ENCODE measurements around the gene IL4I1. TPM values are rescaled to one million over a fixed set of nuclear protein-coding genes. Genes with fewer than 3 reads are reported as not detected.

The IL4I1 gene
- total and polyA plus RNA-seq, 2 of the 4 experiments (the other 2 are of a cell fraction), result 0.31 to 0.36 TPM

GRCh38 chr19:49854378-49855263 is 42.1 kb downstream of the IL4I1 start (continued):
- TF ChIP-seq MAZ (IDR thresholded peaks at IDR 0.05; ENCODE audit: borderline replicate concordance, low read depth, low read length), result no peak

DNA sequence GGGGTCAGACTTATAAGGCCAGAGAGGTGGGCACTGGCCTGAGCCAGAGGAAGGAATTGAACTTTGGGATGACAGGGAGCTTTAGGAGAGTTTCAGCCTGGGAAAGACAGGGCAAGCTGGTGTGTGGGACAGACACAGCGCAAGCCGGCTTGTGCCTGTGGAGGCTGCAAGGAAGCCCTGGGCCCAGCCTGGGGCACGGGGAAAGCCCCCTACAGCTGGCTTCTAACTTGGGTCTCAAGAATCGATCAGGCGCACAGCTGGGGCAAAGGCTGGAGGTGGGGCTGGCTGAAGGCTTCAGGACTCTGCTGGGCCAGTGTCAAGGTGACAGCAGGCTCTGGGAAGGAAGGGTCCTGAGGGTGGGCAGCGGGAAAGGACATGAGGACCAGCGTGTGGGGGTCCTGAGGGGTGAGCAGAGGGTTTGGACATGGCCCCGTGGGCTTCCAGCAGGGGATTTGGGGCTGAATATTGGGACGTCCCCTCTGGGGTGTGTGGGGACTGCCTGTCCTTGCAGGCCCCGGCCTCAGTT is 42.8 kb downstream of the IL4I1 start:
- Histone ChIP-seq H3K4me2 (ENCODE audit: low read depth, low read length) (no peak overlapping the region; the same call in 1 of the 2 replicates), H3K79me1 (ENCODE audit: low read depth in 1 of 2, low read length in 2 of 2) (peaks cover 18 to 78% of the 10 kb centered on the region in 2 experiments), H3K23ac (ENCODE audit: low read depth, low read length) (no peak overlapping the region; the same call in 1 of the 2 replicates), H2AK9ac (replicated peaks; ENCODE audit: low read depth, low read length, poor library complexity) (no peak overlapping the region), H4K20me1 (ENCODE audit: insufficient read depth, low read length) (peaks cover 74% of the 10 kb centered on the region), H4K8ac (ENCODE audit: low read depth in 2 of 2, low read length in 2 of 2) (no peak overlapping the region), H3K18ac (ENCODE audit: low read depth, low read length) (no peak overlapping the region), H3K4ac (ENCODE audit: low read depth, low read length) (no peak overlapping the region), H4K91ac (ENCODE audit: insufficient read depth, low read depth, low read length) (no peak overlapping the region), H2BK120ac (ENCODE audit: low read depth, low read length) (no peak overlapping the region), H3K56ac (ENCODE audit: extremely low read depth, insufficient read depth, low read length) (no peak overlapping the region), H2AK5ac (ENCODE audit: low read depth, low read length) (no peak overlapping the region), H2BK20ac (ENCODE audit: low read depth, low read length) (no peak overlapping the region), H2AFZ (replicated peaks; ENCODE audit: low read length, poor library complexity) (no peak overlapping the region), H3K27ac (ENCODE audit: insufficient read depth, low read length) (no peak overlapping the region), H2BK5ac (ENCODE audit: low read depth, low read length, poor library complexity, severe bottlenecking) (no peak overlapping the region), H3K9ac (ENCODE audit: low read depth, low read length) (no peak overlapping the region), H3K36me3 (ENCODE audit: control insufficient read depth, insufficient read depth, low read length) (peaks cover 48% of the 10 kb centered on the region), H3K4me1 (ENCODE audit: control insufficient read depth, insufficient read depth, low read length) (peaks cover 16% of the 10 kb centered on the region), H3K4me3 (ENCODE audit: insufficient read depth, low read depth, low read length) (no peak overlapping the region), H3K9me3 (ENCODE audit: control insufficient read depth, insufficient read depth, low read length) (no peaks in the 10 kb centered on the region), H4K5ac (ENCODE audit: low read depth, low read length) (no peak overlapping the region), H3K27me3 (ENCODE audit: control insufficient read depth, insufficient read depth, low read length) (no peaks in the 10 kb centered on the region), H2BK15ac (ENCODE audit: low read depth, low read length) (no peak overlapping the region), H3K14ac (replicated peaks; ENCODE audit: low read depth, low read length) (no peak overlapping the region), H3K9me1 (ENCODE audit: insufficient read depth, low read length) (peaks cover 8% of the 10 kb centered on the region; the same call in 1 of the 2 replicates)
- no peak for DNase-seq
- BruUV-seq (replicated peaks), result no TSS peak
- in situ Hi-C loops (cut with MboI; ENCODE audit: low sequenced_read_pairs), result loop anchor here (10.0 kb wide), 1 partner anchor 169 kb away; the partner anchor contains the start of gene ADM5
- POLR2A ChIA-PET (ENCODE audit: unreplicated experiment), result interaction anchor here (0.5 kb wide), 1 partner anchor 35 kb away, joined by 5 read pairs; no protein-coding TSS in a partner anchor
- CTCF ChIA-PET, result no interaction called here
- dilution Hi-C loops (cut with HindIII; ENCODE audit: low sequenced_read_pairs, unreplicated experiment), result no loop called here
- intact Hi-C loops (cut with micrococcal nuclease), result no loop called here
- WGBS, 2 experiments (ENCODE audit: extremely low coverage in 2 of 2, insufficient read length in 1 of 2), result 90% methylated on average over 2 of the region's 10 CpGs; no CpG with 5 or more reads in 1 of the 2 experiments
- no peak for ATAC-seq (ENCODE audit: low read depth)
- TF ChIP-seq BHLHE40 (IDR thresholded peaks at IDR 0.05; ENCODE audit: low read depth, low read length) (no peak), MAFK (IDR thresholded peaks at IDR 0.05; ENCODE audit: low read depth, low read length) (no peak), RCOR1 (IDR thresholded peaks at IDR 0.05; ENCODE audit: insufficient replicate concordance, low read length) (no peak), ELK1 (IDR thresholded peaks at IDR 0.05; ENCODE audit: borderline replicate concordance, low read depth, low read length) (no peak), CEBPB (IDR thresholded peaks at IDR 0.05; ENCODE audit: low read depth, low read length) (no peak), POLR2A (IDR thresholded peaks at IDR 0.05; ENCODE audit: low read depth, low read length) (no peak), MXI1 (IDR thresholded peaks at IDR 0.05; ENCODE audit: borderline replicate concordance, low read depth, low read length) (no peak), NFE2L2 (IDR thresholded peaks at IDR 0.05; ENCODE audit: low read depth, low read length) (no peak), RAD21 (IDR thresholded peaks at IDR 0.05; ENCODE audit: low read length) (no peak), FOS (IDR thresholded peaks at IDR 0.05; ENCODE audit: low read depth, low read length) (no peak), RFX5 (IDR thresholded peaks at IDR 0.05; ENCODE audit: low read depth, low read length) (no peak), CHD1 (IDR thresholded peaks at IDR 0.05; ENCODE audit: low read depth, low read length) (no peak), SMC3 (IDR thresholded peaks at IDR 0.05; ENCODE audit: low read depth, low read length) (no peak)
- TF ChIP-seq, protein P1, sequence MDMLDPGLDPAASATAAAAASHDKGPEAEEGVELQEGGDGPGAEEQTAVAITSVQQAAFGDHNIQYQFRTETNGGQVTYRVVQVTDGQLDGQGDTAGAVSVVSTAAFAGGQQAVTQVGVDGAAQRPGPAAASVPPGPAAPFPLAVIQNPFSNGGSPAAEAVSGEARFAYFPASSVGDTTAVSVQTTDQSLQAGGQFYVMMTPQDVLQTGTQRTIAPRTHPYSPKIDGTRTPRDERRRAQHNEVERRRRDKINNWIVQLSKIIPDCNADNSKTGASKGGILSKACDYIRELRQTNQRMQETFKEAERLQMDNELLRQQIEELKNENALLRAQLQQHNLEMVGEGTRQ (IDR thresholded peaks at IDR 0.05; ENCODE audit: low read depth, low read length), result no peak
